Measurements from ENCODE around the gene TUSC1.
"Not testable (repeated sequence)": the region's sequence is repeated elsewhere in the genome, so short reads cannot be mapped to it uniquely, and the experiment has no call there.

DNA sequence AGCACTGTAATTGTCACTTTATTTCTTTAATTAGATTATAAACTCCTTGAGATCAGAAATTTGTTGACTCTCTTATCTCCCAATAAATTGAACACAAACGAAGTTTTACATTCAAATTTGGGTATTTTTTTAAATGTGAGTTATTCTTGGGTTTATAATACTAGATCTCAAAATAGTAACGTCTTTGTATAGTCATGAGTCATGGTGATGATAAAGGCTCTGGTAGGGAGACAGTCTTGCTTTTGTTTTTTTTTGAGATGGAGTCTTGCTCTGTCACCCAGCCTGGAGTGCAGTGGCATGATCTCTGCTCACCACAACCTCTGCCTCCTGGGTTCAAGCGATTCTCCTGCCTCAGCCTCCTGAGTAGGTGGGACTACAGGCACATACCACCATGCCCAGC, 22.7 kb upstream of the TUSC1 start:
- TF ChIP-seq, protein P1, sequence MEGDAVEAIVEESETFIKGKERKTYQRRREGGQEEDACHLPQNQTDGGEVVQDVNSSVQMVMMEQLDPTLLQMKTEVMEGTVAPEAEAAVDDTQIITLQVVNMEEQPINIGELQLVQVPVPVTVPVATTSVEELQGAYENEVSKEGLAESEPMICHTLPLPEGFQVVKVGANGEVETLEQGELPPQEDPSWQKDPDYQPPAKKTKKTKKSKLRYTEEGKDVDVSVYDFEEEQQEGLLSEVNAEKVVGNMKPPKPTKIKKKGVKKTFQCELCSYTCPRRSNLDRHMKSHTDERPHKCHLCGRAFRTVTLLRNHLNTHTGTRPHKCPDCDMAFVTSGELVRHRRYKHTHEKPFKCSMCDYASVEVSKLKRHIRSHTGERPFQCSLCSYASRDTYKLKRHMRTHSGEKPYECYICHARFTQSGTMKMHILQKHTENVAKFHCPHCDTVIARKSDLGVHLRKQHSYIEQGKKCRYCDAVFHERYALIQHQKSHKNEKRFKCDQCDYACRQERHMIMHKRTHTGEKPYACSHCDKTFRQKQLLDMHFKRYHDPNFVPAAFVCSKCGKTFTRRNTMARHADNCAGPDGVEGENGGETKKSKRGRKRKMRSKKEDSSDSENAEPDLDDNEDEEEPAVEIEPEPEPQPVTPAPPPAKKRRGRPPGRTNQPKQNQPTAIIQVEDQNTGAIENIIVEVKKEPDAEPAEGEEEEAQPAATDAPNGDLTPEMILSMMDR (IDR thresholded peaks at IDR 0.05; ENCODE audit: extremely low read depth in 1 of 2, insufficient read depth in 1 of 2, low read depth in 1 of 2, low read length in 2 of 2): not testable (repeated sequence)
- TF ChIP-seq EZH2 (IDR thresholded peaks at IDR 0.05; ENCODE audit: borderline replicate concordance, low read depth, low read length, severe bottlenecking); POLR2A (IDR thresholded peaks at IDR 0.05; ENCODE audit: low read depth, low read length): not testable (repeated sequence)
- TF ChIP-seq, protein P2, sequence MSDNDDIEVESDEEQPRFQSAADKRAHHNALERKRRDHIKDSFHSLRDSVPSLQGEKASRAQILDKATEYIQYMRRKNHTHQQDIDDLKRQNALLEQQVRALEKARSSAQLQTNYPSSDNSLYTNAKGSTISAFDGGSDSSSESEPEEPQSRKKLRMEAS (IDR thresholded peaks at IDR 0.05; ENCODE audit: insufficient read depth, insufficient read length): not testable (repeated sequence)

Measured in endothelial cell of umbilical vein (primary cell).